K562 (cell line): ENCODE results near the gene SHANK3. TPM values are rescaled to one million over a fixed set of nuclear protein-coding genes. Genes with fewer than 3 reads are reported as not detected.

ENCODE experiments used
- ATAC-seq: fragments of 200-7000 bp; cut with Tn5 transposase; 3 replicates; pipeline ENCODE4 v1.9.1; 2020; ENCODE audit warnings: moderate library complexity
- BruUV-seq: library from RNA; stranded (reverse); fragments of 400-500 nt; replicated peaks from 2 replicates; lab custom pipeline; 2021; lab: Mats Ljungman, UMichigan
- CTCF ChIA-PET: fragments of 300-600 bp; formaldehyde crosslinking; extraction: SDS; loops from one replicate; lab custom pipeline; 2021; ENCODE audit warnings: low intra/inter-chr PET ratio; lab: Yijun Ruan, JAX
- POLR2A ChIA-PET: fragments of 300-600, 350-650 bp; sonication (Branson Sonifier 250); formaldehyde crosslinking; extraction: SDS; loops from one replicate; lab custom pipeline; 2021; ENCODE audit warnings: antibody characterized with exemption, inconsistent platforms; lab: Yijun Ruan, JAX
- DNase-seq, 4 experiments: peaks; one replicate each; pipeline versions ENCODE4 v3.0.0 to v3.0.0-alpha.2; 2011 to 2018; ENCODE audit warnings: low spot score in 3 of 4, mixed read lengths in 3 of 4; ENCODE audit errors: extremely low read depth in 1 of 4
- FAIRE-seq: peaks from 2 replicates; lab custom pipeline; 2011; peaks lifted over from hg19 to GRCh38; lab: Jason Lieb, UNC
- H2AFZ ChIP-seq: 2 replicates; pipeline ENCODE4 v1.6.0; 2011; ENCODE audit warnings: low read depth, low read length, control low read depth, inconsistent platforms
- H3K27ac ChIP-seq: fragments of 200-600 bp; 3 replicates; pipeline ENCODE4 v1.8.0; 2011; ENCODE audit warnings: low read depth, mild to moderate bottlenecking, control low read depth, inconsistent platforms, low read length, moderate library complexity, mixed read lengths; ENCODE audit errors: extremely low read depth
- H3K27me3 ChIP-seq, 2 experiments: fragments of 300-600 bp in 1 of 2; 2 replicates in 1 of 2; 3 replicates in 1 of 2; pipeline versions ENCODE4 v1.6.0 to v1.8.0; 2011; ENCODE audit warnings: inconsistent platforms in 2 of 2, low read length in 2 of 2, mild to moderate bottlenecking in 1 of 2, mixed read lengths in 1 of 2, moderate library complexity in 1 of 2; ENCODE audit not compliant: control insufficient read depth in 2 of 2, insufficient read depth in 2 of 2
- H3K36me3 ChIP-seq: fragments of 300-600 bp; 3 replicates; pipeline ENCODE4 v1.8.0; 2011; ENCODE audit warnings: mild to moderate bottlenecking, low read length, inconsistent platforms; ENCODE audit not compliant: control insufficient read depth, insufficient read depth
- H3K4me1 ChIP-seq, 2 experiments: fragments of 200-600 bp in 1 of 2; replicated peaks in 1 of 2; 2 replicates in 1 of 2; 3 replicates in 1 of 2; pipeline versions ENCODE4 v1.5.1 to v1.8.0; 2011; ENCODE audit warnings: inconsistent platforms in 2 of 2, low read length in 2 of 2, mild to moderate bottlenecking in 1 of 2, mixed read lengths in 1 of 2, moderate library complexity in 1 of 2; ENCODE audit not compliant: control insufficient read depth in 2 of 2, insufficient read depth in 2 of 2
- H3K4me2 ChIP-seq: 2 replicates; pipeline ENCODE4 v1.6.1; 2011; ENCODE audit warnings: low read length, control low read depth, inconsistent platforms, mixed read lengths; ENCODE audit not compliant: insufficient read depth
- H3K4me3 ChIP-seq: fragments of 200-600 bp; sonication (generic), shearing (Covaris generic); 2 replicates; pipeline ENCODE4 v1.5.1; 2016; ENCODE audit warnings: control low read depth, inconsistent platforms
- H3K79me2 ChIP-seq: fragments of 200-600 bp; 3 replicates; pipeline ENCODE4 v1.8.0; 2011; ENCODE audit warnings: low read length, inconsistent platforms; ENCODE audit not compliant: control insufficient read depth, insufficient read depth
- H3K9ac ChIP-seq, 2 experiments: 2 replicates each; pipeline versions ENCODE4 v1.6.0 to v1.6.1; 2011; ENCODE audit warnings: low read depth in 2 of 2, low read length in 2 of 2, control low read depth in 1 of 2, inconsistent platforms in 1 of 2, mild to moderate bottlenecking in 1 of 2, mixed read lengths in 1 of 2; ENCODE audit not compliant: insufficient read depth in 1 of 2
- H3K9me1 ChIP-seq: one replicate; pipeline ENCODE4 v1.6.0; 2011; ENCODE audit warnings: inconsistent platforms, mild to moderate bottlenecking, low read length, moderate library complexity; ENCODE audit not compliant: control insufficient read depth, insufficient read depth
- H3K9me3 ChIP-seq: replicated peaks from 2 replicates; pipeline ENCODE4 v1.5.1; 2011; ENCODE audit warnings: low read depth, low read length, inconsistent platforms; ENCODE audit not compliant: control insufficient read depth, insufficient read depth
- H4K20me1 ChIP-seq: replicated peaks from 2 replicates; pipeline ENCODE4 v1.6.1; 2011; ENCODE audit warnings: low read length, inconsistent platforms, mixed read lengths; ENCODE audit not compliant: control insufficient read depth, insufficient read depth
- DACH1 ChIP-seq: fragments of 450-650 bp; IDR thresholded peaks from 2 replicates; pipeline ENCODE4 v1.6.1; 2018; ENCODE audit not compliant: partially characterized antibody
- E2F3 ChIP-seq: fragments of 250-450 bp; sonication (Bioruptor Pico); IDR thresholded peaks from 2 replicates; pipeline ENCODE4 v1.4.0; 2020; ENCODE audit warnings: mild to moderate bottlenecking
- GABPB1 ChIP-seq: sonication (generic); formaldehyde crosslinking; IDR thresholded peaks from 2 replicates; pipeline ENCODE4 v1.8.0; 2022; ENCODE audit warnings: mild to moderate bottlenecking, missing genetic modification reagents
- JUND ChIP-seq, 2 experiments: IDR thresholded peaks; 2 replicates in 1 of 2; 3 replicates in 1 of 2; pipeline ENCODE4 v1.6.1; 2011; ENCODE audit warnings: borderline replicate concordance in 2 of 2, low read depth in 2 of 2, low read length in 2 of 2, improper control_type of control experiment in 1 of 2, missing biosample characterization in 1 of 2, missing genetic modification characterization in 1 of 2, missing genetic modification reagents in 1 of 2
- KLF10 ChIP-seq: fragments of 250-450 bp; sonication (Bioruptor Pico); IDR thresholded peaks from 2 replicates; pipeline ENCODE4 v1.6.1; 2021; ENCODE audit warnings: matching md5 sums
- MAFK ChIP-seq: IDR thresholded peaks from 2 replicates; pipeline ENCODE4 v1.6.1; 2011; ENCODE audit warnings: low read length, improper control_type of control experiment
- NONO ChIP-seq, 2 experiments: fragments of 200-400 bp in 1 of 2; fragments of 450-650 bp in 1 of 2; formaldehyde crosslinking in 1 of 2; IDR thresholded peaks; 2 replicates each; pipeline ENCODE4 v1.6.1; 2017; ENCODE audit warnings: low read depth in 2 of 2, mild to moderate bottlenecking in 2 of 2, moderate library complexity in 2 of 2, low read length in 1 of 2
- POLR2H ChIP-seq: IDR thresholded peaks from 2 replicates; pipeline ENCODE4 v1.6.1; 2016; ENCODE audit warnings: missing genetic modification characterization, low read depth, mild to moderate bottlenecking, control low read depth, missing compliant biosample characterization, moderate library complexity
- ZC3H8 ChIP-seq: fragments of 450-650 bp; IDR thresholded peaks from 2 replicates; pipeline ENCODE4 v1.6.1; 2017
- ZKSCAN1 ChIP-seq: fragments of 150-350 bp; IDR thresholded peaks from 2 replicates; pipeline ENCODE4 v1.6.1; 2016; ENCODE audit warnings: low read depth, low read length
- ZNF24 ChIP-seq: fragments of 450-650 bp; IDR thresholded peaks from 2 replicates; pipeline ENCODE4 v1.6.1; 2016
- WGBS: fragments of 100-300 bp; shearing (Covaris generic); methylation state at CpG from one replicate; pipeline ENCODE4 v1.1.6; 2016; ENCODE audit warnings: low coverage, mixed read lengths; ENCODE audit not compliant: insufficient coverage; ENCODE audit errors: missing lambda C conversion rate; 5-methylcytosine and 5-hydroxymethylcytosine counted together
- in situ Hi-C: fragments of 300-500 bp; cut with MboI; formaldehyde crosslinking; loops from 4 replicates; pipeline ENCODE4 v1.15.0; 2018; ENCODE audit warnings: inconsistent platforms, mixed read lengths
- intact Hi-C: fragments of 100-400 bp; cut with micrococcal nuclease; formaldehyde crosslinking; loops from 2 replicates; pipeline ENCODE4 v1.14.2; 2022
- polyA plus RNA-seq, 8 experiments: library from polyadenylated mRNA; depleted of rRNA in 4 of 8; stranded (reverse) in 5 of 8; unstranded in 3 of 8; fragments of >200 nt; fragmentation: Nextera tagmentation in 2 of 8; fragmentation: Illumina TruSeq in 1 of 8; extraction: Ambion mirVana in 2 of 8; extraction: Trizol in 1 of 8; gene quantifications; 2 replicates each; pipeline versions ENCODE4 v1.2.1 to v1.2.3, GENCODE V29; 2011 to 2014; ENCODE audit warnings: inconsistent platforms in 1 of 8, missing spikeins in 1 of 8
- total RNA-seq, 7 experiments: library from RNA; depleted of rRNA in 6 of 7; stranded (reverse); fragments of >200 nt in 6 of 7; fragmentation: Illumina TruSeq in 2 of 7; extraction: Trizol in 2 of 7; gene quantifications; 2 replicates each; pipeline versions ENCODE4 v1.2.1 to v1.2.3, GENCODE V29; 2011 to 2021; ENCODE audit warnings: low replicate concordance in 1 of 7
- TF ChIP-seq, protein P1 (sequence below): fragments of 250-450 bp; sonication (Bioruptor Pico); IDR thresholded peaks from 2 replicates; pipeline ENCODE4 v1.4.0; 2020; ENCODE audit warnings: mild to moderate bottlenecking
- TF ChIP-seq, protein P2 (sequence below): sonication (generic); formaldehyde crosslinking; IDR thresholded peaks from 2 replicates; pipeline ENCODE4 v1.8.0; 2023; ENCODE audit warnings: mild to moderate bottlenecking, missing genetic modification reagents
- TF ChIP-seq, protein P3 (sequence below): fragments of 250-450 bp; sonication (Bioruptor Pico); IDR thresholded peaks from 2 replicates; pipeline ENCODE4 v1.4.0; 2020; ENCODE audit warnings: mild to moderate bottlenecking, moderate library complexity, borderline replicate concordance

The SHANK3 gene
- total and polyA plus RNA-seq, 9 of the 15 experiments (the other 6 are each of a cell fraction or from before 2014, with no cell fraction given) = 0.01 to 0.07 (median 0.03) TPM; not detected in 6

DNA sequence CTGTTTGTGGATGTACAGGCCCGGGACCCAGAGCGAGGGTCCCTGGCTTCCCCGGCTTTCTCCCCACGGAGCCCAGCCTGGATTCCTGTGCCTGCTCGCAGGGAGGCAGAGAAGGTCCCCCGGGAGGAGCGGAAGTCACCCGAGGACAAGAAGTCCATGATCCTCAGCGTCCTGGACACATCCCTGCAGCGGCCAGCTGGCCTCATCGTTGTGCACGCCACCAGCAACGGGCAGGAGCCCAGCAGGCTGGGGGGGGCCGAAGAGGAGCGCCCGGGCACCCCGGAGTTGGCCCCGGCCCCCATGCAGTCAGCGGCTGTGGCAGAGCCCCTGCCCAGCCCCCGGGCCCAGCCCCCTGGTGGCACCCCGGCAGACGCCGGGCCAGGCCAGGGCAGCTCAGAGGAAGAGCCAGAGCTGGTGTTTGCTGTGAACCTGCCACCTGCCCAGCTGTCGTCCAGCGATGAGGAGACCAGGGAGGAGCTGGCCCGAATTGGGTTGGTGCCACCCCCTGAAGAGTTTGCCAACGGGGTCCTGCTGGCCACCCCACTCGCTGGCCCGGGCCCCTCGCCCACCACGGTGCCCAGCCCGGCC is 48.7 kb downstream of the SHANK3 start:
- intact Hi-C loops = no loop called here
- Histone ChIP-seq H3K27ac (no peak overlapping the region), H3K36me3 (no peaks in the 10 kb centered on the region), H3K4me2 (no peak overlapping the region), H4K20me1 (0 out of 2 replicates have a peak, but pooled peaks cover 5% of the 10 kb centered on the region), H3K79me2 (no peaks in the 10 kb centered on the region), H3K9ac (no peak overlapping the region)
- WGBS = 4% methylated on average over 17 of the region's 32 CpGs
- no peak for ATAC-seq
- CTCF ChIA-PET = no interaction called here
- TF ChIP-seq, protein P1, sequence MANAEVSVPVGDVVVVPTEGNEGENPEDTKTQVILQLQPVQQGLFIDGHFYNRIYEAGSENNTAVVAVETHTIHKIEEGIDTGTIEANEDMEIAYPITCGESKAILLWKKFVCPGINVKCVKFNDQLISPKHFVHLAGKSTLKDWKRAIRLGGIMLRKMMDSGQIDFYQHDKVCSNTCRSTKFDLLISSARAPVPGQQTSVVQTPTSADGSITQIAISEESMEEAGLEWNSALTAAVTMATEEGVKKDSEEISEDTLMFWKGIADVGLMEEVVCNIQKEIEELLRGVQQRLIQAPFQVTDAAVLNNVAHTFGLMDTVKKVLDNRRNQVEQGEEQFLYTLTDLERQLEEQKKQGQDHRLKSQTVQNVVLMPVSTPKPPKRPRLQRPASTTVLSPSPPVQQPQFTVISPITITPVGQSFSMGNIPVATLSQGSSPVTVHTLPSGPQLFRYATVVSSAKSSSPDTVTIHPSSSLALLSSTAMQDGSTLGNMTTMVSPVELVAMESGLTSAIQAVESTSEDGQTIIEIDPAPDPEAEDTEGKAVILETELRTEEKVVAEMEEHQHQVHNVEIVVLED (CRISPR knock-in tag) = no peak
- TF ChIP-seq, protein P2, sequence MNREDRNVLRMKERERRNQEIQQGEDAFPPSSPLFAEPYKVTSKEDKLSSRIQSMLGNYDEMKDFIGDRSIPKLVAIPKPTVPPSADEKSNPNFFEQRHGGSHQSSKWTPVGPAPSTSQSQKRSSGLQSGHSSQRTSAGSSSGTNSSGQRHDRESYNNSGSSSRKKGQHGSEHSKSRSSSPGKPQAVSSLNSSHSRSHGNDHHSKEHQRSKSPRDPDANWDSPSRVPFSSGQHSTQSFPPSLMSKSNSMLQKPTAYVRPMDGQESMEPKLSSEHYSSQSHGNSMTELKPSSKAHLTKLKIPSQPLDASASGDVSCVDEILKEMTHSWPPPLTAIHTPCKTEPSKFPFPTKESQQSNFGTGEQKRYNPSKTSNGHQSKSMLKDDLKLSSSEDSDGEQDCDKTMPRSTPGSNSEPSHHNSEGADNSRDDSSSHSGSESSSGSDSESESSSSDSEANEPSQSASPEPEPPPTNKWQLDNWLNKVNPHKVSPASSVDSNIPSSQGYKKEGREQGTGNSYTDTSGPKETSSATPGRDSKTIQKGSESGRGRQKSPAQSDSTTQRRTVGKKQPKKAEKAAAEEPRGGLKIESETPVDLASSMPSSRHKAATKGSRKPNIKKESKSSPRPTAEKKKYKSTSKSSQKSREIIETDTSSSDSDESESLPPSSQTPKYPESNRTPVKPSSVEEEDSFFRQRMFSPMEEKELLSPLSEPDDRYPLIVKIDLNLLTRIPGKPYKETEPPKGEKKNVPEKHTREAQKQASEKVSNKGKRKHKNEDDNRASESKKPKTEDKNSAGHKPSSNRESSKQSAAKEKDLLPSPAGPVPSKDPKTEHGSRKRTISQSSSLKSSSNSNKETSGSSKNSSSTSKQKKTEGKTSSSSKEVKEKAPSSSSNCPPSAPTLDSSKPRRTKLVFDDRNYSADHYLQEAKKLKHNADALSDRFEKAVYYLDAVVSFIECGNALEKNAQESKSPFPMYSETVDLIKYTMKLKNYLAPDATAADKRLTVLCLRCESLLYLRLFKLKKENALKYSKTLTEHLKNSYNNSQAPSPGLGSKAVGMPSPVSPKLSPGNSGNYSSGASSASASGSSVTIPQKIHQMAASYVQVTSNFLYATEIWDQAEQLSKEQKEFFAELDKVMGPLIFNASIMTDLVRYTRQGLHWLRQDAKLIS (CRISPR knock-in tag) = no peak
- TF ChIP-seq E2F3 (CRISPR knock-in tag) = no peak
- TF ChIP-seq ZC3H8 = no peak
- no peak for TF ChIP-seq JUND (IDR thresholded peaks at IDR 0.05; ENCODE audit: borderline replicate concordance, low read depth, low read length)
- no peak for TF ChIP-seq JUND (tag; IDR thresholded peaks at IDR 0.05; ENCODE audit: borderline replicate concordance, low read depth, low read length)
- no peak for TF ChIP-seq KLF10 (CRISPR knock-in tag)
- TF ChIP-seq ZNF24 = no peak
- no peak for TF ChIP-seq DACH1
- no peak for TF ChIP-seq GABPB1 (CRISPR knock-in tag)
- TF ChIP-seq NONO (IDR thresholded peaks at IDR 0.05; ENCODE audit: low read depth in 2 of 2, low read length in 1 of 2) = no peak
- TF ChIP-seq MAFK = no peak
- no peak for TF ChIP-seq POLR2H (tag)
- TF ChIP-seq, protein P3, sequence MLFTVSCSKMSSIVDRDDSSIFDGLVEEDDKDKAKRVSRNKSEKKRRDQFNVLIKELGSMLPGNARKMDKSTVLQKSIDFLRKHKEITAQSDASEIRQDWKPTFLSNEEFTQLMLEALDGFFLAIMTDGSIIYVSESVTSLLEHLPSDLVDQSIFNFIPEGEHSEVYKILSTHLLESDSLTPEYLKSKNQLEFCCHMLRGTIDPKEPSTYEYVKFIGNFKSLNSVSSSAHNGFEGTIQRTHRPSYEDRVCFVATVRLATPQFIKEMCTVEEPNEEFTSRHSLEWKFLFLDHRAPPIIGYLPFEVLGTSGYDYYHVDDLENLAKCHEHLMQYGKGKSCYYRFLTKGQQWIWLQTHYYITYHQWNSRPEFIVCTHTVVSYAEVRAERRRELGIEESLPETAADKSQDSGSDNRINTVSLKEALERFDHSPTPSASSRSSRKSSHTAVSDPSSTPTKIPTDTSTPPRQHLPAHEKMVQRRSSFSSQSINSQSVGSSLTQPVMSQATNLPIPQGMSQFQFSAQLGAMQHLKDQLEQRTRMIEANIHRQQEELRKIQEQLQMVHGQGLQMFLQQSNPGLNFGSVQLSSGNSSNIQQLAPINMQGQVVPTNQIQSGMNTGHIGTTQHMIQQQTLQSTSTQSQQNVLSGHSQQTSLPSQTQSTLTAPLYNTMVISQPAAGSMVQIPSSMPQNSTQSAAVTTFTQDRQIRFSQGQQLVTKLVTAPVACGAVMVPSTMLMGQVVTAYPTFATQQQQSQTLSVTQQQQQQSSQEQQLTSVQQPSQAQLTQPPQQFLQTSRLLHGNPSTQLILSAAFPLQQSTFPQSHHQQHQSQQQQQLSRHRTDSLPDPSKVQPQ = no peak
- TF ChIP-seq ZKSCAN1 = no peak
- TF ChIP-seq, all 486 proteins: peak for 0
- FAIRE-seq (no peak), DNase-seq (no peak)
- no TSS peak for BruUV-seq
- H3K9me3 ChIP-seq = no peaks in the 10 kb centered on the region
- POLR2A ChIA-PET = no interaction called here
- H3K9me1 ChIP-seq = no peaks in the 10 kb centered on the region
- H3K4me3 ChIP-seq = no peak overlapping the region
- no peak overlapping the region for H2AFZ ChIP-seq
- peaks cover 14 to 74% of the 10 kb centered on the region in 2 experiments; a peak in 3 of 5 replicates for H3K27me3 ChIP-seq
- in situ Hi-C loops = no loop called here
- 0 out of 5 replicates have a peak, but pooled peaks cover 0 to 3% of the 10 kb centered on the region in 2 experiments for H3K4me1 ChIP-seq
